SW480 (cell line): Measurements from ENCODE around the gene SLC25A45.

Experiments
- DNase-seq: peaks from one replicate; pipeline ENCODE4 v3.0.0-alpha.2; 2016; ENCODE audit warnings: low spot score

SLC25A45 gene

DNA sequence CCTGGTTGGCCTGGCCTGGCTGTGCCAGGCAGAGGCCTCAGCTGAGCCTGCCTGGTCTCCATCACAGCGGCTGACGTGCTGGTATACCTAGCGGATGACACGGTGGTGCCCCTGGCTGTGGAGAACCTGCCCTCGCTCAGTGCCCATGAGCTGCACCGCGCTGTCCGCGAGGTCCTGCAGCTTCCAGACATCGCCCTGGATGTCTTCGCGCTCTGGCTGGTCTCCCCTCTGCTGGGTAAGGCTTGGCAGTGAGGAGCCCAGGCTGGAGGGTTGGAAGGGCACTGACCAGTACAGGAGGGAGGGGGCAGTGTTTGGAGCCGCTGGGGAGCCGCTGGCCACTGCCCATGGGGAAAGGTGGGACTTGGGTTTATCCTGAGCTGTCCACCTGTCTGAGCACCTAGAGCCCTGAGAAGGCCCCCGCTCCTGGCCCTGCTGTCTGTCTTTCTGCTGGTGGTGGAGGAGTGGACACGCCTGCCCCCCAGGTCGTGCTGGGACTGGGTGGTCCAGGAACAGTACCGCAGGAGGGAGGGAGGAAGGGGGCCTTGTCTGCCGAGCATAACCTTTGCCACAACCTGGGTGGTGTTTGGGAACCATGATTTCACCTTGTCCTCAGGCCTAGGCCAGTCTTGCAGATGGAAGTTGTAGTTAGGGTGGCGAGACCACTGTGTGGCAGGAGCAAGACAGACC lies 7.0 kb upstream of the SLC25A45 start:
- no peak for DNase-seq

DNA sequence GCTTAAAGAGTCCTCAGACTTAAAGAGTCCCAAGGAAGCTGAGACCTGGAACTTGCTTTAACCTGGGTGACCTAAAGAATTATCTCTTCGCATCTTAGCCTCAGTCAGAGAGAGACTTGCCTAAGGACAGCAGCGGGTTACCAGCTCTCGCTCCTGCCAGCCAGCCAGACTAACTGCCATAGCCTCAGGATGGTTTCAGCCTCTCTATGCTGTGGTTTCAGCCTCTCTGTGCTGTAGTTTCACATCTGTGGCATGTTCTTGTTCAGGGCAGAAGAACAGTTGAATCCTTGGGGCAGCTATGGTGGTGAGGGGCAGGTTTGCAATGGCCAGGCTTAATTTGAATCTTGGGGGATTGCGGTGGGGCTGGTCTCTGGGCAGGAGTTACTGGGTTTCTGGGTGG lies 6.3 kb upstream of the SLC25A45 start:
- no peak for DNase-seq

DNA sequence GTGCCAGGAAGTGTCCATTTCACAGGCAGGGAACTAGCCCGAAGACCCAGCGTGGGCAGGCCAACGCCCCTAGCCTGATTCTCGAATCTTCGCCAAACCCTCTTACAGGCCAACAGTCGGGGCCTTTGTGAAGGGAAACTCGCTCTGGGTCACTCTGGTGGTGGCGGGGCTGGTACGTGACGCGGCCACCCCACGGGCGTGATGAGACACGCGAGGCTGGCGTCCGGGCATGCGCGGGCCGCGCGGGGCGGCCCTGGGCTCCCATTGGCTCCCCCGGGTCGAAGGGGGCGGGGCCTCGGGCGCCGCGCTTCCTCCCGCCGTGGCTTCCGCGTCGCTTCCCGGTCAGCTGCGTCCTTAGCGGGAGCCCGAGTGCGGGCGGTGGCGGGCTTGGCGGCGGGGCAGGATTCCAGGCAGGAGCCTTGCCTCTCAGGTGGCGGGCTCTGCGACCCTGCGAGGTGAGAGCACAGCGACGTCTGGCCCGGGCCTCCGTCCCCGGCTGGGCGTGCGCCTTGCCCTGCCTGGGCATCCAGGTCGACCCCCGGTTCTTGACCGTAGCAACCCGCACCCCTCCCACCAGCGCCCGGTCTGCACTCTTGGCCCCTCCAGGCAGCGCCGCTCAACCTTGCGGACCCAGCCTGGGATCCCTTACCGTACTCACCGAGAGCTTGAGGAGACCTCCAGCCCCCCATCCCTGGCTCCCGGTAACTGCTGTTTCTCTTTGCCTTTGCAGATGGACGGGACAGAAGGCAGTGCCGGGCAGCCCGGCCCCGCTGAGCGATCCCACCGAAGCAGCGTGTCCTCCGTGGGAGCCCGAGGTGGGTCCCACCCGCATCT lies 4.1 kb upstream of the SLC25A45 start, which contains the start of gene FRMD8:
Gene FRMD8 (plus strand): TSS at position 331 of the 834 bp plus-strand sequence. CDS start 400 bp downstream, at position 731.
- peak; percentile 80 for DNase-seq

DNA sequence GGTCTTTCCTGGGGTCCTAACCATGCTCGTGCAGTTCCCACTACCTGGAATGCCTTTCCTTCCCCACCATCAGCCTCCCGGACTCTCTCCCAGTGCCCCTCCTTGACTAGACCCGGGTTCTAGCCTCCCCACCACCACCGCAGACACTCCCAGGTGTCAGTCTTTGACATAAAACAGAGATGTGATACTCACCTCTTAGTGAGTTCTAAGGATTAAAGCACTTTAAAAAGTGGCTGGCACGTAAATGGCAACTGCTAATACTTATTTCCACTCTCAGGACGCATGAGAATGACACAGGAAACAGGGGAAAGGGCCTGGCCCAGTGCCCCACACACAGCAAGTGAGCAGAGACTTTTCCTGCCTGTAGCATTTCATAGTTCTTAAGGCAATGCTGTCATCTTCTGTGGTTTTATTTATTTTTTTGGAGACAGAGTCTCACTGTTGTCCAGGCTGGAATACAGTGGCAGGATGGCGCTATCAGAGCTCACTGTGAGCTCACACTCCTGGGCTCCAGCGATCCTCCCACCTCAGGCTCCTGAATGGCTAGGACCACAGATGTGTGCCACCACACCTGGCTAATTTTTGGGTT lies 1.9 kb upstream of the SLC25A45 start:
- no peak for DNase-seq

DNA sequence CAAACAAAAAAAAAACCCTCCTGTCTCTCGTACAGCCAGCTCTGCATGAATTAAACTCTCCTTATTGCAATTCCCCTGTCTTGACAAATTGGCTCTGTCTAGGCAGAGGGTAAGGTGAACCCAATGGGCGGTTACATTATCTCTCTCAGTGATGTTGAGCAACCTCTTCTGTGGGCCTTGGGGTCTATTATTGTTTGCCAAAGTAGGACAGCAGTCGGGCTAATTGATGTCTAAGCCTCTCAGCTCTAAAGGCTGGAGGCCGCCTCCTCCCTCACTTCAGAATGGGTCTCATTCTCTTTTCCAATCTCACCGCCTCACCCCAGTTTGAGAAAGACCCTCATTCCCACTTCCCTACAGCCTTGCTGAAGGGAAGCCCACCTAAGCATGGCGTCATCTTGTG lies 1.3 kb upstream of the SLC25A45 start:
- DNase-seq, result no peak

DNA sequence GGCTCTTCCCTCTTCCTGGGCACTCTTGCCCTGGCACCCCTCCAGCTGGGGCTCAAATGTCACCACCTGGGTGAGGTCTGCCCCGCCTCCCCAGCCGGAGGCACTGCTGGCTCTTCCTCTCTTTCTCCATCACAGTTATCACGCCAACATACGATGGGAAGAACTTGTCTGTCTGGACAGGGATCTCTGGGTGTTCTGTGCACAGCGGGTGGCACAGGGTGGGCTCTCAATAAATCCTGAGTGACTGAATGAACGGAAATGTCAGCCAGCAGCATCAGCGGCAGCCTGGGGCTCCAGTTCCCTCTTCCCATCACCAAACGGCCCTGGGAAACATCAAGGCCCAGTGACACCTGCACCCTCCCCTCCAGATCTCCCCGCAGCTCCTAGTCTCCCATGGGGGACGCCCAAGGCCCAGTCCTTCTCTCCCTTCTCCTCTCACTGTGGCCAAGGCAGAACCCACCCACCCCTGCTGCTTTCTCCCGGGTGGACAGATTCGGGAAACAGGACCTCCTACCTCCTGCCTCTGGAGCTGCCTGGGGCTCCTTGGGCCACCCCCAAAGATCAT lies 440 bp upstream of the SLC25A45 start:
- no peak for DNase-seq

DNA sequence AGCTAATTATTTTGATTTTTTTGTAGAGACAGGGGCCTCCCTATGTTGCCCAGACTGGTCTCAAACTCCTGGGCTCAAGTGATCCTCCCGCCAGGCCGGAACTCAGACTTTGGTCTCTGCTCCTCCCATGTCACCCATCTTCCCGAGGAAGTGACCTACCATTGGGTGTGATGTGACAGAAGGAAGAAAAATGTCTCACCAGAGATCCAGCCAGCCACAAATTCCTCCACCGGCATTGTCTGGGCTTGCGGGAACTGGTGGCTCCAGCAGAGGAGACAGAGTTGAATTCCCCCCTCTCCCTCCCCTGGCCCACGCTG lies 772 bp downstream of the SLC25A45 start:
- DNase-seq, result no peak

DNA sequence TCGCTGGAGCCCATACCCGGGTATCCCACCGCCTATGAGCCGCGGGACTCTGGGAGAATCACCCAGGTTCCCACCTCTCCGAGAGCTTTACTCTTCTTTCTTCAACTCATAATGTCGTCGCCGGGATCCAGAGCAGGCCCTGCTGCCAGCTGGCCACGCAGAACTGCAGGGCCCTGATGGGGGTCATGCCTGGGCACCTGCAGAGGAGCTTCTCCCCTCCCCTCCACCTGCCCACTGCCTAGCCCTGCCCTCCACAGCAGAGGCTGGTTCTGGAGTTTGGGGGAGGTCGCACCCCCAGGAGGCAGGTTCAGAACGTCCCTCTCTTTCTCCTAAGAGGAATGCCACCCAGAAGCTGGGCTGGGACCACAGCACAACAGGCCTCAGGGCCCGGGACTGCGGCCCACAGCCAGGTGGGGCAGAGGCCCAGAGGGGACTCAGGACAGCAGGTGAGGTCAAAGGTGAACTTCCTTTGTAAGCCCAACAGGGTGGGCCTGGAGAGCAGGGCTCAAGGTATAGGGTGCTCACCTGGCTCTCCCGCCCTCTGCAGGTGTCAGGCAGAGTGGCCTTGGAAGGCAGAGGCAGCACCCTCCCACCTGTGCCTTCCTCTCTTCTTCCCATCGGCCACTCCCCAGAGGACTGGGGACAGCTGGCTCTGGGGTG lies 1.9 kb downstream of the SLC25A45 start:
- peak; percentile 53 for DNase-seq

DNA sequence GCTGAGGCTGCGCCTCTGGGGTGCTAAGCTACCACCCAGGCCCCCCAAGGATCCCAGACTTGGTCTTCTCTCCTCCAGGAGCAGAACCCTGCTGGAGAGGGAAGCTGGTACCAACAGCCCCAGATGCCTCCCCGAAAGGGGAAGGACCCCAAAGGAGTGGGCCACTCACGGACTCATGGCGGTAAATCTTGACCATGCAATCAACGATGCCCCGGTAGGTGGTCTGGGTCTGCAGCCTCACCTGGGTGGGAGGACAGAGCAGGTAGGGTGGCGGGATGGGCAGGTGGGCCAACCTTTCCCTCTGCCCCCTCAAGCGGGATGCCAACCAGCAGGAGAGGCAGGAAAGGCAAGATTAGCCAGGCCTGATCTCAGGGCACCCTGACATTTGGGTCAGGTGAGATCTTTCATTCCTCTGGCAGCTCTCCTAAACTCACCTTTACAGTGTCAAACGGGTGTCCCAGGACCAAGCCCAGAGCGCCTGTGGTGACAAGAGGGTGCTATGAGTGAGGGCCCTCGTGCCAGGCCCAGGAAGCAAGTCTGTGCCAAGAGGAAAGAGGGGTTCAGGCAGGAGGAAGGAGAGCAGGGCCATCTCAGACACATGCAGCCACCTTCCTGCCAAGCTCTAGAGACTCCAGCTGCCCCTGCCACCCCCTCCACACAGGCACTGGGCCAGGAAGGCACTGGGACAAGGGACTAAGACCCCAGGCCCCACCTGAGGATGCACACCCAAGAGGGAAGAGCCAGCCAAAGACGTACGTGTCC lies 2.6 kb downstream of the SLC25A45 start:
- no peak for DNase-seq

DNA sequence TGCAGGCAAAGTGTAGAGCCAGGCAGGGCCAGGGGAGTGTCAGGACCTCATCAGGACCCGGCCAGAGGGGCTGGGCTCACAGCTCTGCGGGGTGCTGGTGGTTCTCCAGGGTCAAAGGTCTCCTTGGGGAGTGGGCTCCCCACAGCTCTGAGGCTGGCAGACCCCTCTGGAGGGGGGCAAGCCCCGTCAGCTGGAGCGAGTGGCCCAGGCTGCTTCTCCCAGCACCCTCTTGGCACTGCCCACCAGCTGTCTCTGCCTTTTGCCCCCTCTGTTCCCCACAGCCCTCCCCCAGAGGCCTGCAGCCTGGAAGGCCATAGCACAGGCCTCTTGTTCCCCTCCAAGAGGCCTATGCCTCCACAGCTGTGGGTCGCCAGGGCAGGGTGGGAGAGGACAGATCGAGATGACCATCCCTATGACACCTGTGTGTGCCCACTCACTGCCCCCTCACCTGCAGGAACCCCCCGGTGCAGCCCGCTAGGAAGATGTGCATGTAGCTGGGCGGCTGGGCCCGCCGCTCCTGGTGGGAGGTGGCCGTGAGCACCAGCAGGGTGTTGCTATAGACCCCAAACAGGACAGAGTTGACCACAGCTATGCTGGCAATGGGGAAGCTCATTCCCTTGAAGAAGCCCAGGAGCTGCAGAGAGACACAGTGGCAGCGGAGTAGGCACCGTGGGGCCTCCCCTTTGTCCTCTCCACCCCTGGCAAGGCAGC lies 3.4 kb downstream of the SLC25A45 start:
- no peak for DNase-seq

DNA sequence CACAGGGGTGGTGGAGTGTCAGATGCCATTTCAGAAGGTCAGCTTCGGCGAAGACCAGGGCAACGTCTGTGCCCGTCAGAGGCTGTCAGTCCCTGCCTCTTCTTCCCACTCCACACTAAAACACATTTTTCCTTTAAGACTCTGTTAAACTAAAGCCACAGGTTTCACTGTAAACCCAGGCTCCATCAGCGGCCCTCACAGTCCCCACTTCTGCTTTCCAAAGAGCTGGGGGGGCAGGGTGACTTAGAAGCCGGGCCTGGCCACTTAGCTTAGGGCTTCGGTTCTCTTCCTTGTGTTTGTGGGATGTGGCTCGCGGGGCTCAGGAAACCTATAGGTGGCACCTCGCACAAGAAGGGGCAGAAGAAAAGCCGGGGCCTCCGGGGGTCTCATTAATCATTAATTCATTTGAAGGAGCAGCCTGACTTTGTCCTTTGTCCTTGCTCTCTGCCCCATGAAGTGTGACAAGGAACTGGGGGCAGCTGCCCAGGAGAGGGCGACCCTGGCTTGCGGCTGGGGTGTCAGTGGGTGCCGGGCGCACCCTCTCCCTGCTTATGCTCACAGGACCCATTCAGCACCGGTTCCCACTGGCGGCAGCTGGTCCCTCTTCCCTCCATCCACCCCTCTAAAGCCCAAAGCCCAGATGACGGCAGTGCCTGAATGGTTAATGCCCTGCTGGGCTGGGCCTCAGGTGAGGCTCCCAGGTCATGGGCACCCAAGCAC lies 4.1 kb downstream of the SLC25A45 start:
- DNase-seq, result no peak

DNA sequence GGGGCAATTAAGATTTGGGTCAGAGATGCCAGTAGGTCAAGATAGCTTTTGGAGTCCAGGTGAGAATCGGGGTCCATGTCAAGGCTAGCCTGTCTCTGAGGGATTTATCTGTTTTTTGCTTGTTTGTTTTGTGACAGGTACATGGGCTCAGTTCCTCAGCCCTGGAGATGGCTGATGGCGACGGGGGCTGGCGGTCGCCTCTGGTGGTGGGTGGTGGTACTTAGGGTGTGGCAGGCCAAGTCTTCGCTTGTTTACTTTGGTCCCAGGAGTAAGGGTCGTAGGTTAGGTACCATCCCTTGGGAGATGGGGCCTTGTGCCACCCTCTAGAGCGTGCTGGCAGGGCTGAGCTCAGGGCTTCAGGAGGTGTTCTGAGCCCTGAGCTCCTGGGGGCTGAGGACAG lies 4.7 kb downstream of the SLC25A45 start:
- DNase-seq, result no peak

DNA sequence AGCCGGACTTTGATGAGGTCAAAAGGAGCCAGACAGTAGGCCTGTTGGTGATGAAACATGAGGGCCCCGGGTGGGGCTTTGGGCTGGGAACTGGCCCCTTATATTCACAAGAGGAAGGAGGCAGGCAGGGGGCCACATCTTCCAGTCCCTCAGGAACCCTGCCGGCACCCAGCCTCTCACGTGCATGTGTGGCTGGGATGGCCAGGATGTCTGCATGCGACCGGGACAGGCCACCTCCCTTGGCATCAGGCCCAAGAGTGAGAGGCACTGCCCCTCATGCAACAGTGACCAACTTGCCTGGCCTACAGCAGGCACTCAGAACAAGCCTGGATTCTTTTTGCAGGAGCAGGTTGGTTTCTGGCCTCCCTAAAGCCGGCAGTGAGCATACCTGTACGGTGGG lies 5.4 kb downstream of the SLC25A45 start:
- DNase-seq, result no peak

DNA sequence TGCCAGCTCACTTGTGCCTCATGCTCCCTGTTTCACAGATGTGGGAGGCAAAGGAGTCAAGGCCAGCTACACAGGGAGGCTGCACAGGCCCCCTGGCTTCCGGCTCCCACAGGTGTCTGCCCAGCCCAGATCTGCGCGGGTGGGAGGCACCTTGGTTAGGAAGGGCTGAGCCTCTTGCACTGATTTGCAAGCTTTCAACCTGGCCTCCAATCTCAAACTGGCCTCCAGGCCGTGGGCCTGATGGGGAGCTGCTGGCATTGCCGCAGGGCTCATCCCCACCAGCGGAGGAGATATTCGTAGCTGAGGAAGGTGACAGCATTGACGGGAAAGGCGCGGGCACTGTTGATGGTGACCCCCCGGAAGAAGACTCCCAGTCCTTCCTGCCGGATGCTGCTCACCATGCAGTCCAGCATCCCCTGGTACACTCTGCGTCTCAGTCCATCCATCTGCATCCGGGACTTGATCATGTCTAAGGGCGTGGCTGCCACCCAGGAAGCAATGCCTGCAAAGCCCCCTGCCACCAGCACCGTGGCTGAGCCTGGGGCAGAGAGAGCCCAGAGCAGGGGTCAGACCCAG lies 6.2 kb downstream of the SLC25A45 start:
- no peak for DNase-seq

DNA sequence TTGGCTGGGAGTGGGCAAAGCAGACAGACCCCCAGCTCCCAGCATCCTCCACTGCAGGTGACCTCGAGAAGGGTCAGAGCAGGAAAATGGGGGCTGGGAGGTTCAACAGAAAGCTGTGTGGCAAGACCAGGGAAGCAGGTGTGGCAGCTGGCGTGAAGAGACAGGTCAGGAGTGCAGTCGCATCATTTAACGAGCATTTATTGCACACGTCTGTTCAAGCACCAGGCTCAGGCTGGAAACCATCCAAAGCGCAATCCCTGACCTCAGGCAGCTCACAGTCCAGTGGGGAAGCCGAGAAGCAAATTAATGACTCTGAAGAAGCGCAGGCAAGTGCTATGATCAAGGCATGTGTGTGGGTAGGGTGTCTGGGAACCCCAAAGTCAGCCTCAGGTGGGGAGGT lies 7.4 kb downstream of the SLC25A45 start:
- DNase-seq, result no peak

DNA sequence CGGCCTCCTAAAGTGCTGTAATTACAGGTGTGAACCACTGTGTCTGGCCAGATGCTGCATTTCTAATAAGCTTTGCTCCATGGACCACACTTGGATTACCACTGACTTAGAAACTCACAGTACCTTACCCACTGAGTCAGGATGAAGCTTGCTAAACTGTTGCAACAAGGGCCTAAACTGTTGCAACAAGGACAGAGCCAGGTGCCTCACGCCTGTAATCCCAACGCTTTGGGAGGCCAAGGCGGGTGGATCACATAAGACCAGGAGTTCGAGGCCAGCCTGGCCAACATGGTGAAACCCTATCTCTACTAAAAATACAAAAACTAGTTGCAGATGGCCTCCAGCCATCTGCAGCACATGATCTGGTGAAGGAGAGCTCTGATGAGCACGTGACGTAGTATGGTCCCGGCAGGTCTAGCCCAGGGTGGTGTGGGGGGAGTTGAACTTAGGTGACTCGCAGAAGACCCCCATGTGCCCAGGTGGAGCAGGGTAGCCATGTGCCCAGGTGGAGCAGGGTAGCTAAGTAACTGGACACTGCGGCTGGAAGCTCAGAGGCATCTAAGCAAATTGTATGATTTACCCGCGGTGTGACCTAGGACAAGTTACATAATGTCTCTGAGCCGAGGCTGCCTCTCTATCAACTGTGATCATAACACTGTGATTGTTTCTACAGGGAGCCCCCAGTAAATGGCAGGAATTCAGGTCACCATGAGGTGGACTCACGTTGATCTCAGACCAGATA lies 8.4 kb downstream of the SLC25A45 start:
- no peak for DNase-seq

DNA sequence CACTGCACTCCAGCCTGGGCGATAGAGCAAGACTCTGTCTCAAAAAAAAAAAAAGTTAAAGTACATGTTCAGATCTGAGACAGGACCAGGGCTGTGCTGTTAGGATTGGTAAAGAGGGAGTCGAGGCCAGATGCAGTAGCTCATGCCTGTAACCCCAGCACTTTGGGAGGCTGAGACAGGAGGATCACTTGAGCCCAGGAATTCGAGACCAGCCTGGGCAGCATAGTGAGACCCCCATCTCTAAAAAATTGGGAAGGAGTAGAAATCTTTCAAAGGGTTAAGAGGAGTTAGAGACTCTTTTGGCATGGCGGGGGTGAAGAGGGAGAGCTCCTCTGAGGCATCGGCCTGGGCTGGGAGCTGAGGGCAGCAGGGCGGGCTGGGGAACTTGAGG lies 11.8 kb downstream of the SLC25A45 start:
- no peak for DNase-seq

DNA sequence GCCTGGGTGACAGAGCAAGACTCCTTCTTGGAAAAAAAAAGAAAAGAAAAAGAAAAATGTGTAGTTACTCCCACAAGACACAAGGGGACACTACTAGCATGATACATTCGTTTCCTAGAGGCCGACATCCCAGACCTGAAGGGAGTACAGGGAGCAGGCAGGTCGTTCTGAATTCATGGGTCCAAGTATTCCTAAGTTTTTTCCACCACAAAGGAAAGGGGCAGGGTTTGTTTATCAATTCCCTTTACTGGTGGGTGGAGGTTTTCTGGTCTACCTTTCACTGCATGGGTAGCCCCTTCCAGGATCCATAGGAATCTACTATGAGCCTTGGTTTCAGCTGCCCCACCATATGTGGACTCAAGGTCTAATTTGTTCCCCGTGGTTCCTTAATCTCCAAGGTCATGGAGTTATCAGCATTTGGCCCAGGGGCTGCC lies 16.1 kb downstream of the SLC25A45 start:
- DNase-seq, result peak; percentile 91

DNA sequence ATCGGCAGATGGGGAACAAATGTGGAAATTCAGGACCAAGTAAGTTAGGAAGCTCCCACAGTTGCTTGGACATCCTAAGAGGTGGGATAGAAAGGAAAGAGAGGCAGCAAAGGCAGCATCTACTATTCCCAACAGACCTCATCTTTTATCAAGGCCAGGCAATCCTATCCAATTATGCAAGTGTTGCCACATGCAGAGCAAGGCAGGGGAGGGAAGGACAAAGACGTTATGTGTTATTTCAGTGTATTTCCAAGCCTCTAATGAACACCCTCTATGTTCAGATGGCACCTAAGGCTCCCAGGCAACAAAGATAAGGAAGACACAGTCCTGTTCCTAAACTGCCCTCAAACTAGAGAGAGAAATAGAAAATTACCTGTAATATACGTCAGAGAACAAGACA lies 18.7 kb downstream of the SLC25A45 start:
- DNase-seq, result no peak
